ENCODE results near the gene PLCB2. TPM values are rescaled to one million over a fixed set of nuclear protein-coding genes. Genes with fewer than 3 reads are reported as not detected.

Gene PLCB2, protein sequence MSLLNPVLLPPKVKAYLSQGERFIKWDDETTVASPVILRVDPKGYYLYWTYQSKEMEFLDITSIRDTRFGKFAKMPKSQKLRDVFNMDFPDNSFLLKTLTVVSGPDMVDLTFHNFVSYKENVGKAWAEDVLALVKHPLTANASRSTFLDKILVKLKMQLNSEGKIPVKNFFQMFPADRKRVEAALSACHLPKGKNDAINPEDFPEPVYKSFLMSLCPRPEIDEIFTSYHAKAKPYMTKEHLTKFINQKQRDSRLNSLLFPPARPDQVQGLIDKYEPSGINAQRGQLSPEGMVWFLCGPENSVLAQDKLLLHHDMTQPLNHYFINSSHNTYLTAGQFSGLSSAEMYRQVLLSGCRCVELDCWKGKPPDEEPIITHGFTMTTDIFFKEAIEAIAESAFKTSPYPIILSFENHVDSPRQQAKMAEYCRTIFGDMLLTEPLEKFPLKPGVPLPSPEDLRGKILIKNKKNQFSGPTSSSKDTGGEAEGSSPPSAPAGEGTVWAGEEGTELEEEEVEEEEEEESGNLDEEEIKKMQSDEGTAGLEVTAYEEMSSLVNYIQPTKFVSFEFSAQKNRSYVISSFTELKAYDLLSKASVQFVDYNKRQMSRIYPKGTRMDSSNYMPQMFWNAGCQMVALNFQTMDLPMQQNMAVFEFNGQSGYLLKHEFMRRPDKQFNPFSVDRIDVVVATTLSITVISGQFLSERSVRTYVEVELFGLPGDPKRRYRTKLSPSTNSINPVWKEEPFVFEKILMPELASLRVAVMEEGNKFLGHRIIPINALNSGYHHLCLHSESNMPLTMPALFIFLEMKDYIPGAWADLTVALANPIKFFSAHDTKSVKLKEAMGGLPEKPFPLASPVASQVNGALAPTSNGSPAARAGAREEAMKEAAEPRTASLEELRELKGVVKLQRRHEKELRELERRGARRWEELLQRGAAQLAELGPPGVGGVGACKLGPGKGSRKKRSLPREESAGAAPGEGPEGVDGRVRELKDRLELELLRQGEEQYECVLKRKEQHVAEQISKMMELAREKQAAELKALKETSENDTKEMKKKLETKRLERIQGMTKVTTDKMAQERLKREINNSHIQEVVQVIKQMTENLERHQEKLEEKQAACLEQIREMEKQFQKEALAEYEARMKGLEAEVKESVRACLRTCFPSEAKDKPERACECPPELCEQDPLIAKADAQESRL
- 3.5 TPM in 1 of 2 replicates, not detected in the other for polyA plus RNA-seq

GRCh38 chr15:40307421-40308211, at the start of gene PLCB2:
PLCB2 (minus strand) TSS chr15:40307935; CDS start chr15:40307672, 263 bp downstream.

GRCh38 chr15:40340740-40341400, 33.1 kb upstream of the PLCB2 start, which contains the start of gene CCDC9B:
CCDC9B (minus strand) TSS chr15:40340939; CDS start chr15:40340819, 120 bp downstream.

GRCh38 chr15:40323239-40323952, 15.7 kb upstream of the PLCB2 start, which contains the start of gene INAFM2:
INAFM2 (plus strand) TSS chr15:40323692; CDS start chr15:40324056, 364 bp downstream.

GRCh38 chr15:40282869-40283614, 24.7 kb downstream of the PLCB2 start, which contains the start of gene ANKRD63:
ANKRD63 (minus strand) TSS chr15:40283064; CDS start chr15:40282586, 478 bp downstream.

DNA sequence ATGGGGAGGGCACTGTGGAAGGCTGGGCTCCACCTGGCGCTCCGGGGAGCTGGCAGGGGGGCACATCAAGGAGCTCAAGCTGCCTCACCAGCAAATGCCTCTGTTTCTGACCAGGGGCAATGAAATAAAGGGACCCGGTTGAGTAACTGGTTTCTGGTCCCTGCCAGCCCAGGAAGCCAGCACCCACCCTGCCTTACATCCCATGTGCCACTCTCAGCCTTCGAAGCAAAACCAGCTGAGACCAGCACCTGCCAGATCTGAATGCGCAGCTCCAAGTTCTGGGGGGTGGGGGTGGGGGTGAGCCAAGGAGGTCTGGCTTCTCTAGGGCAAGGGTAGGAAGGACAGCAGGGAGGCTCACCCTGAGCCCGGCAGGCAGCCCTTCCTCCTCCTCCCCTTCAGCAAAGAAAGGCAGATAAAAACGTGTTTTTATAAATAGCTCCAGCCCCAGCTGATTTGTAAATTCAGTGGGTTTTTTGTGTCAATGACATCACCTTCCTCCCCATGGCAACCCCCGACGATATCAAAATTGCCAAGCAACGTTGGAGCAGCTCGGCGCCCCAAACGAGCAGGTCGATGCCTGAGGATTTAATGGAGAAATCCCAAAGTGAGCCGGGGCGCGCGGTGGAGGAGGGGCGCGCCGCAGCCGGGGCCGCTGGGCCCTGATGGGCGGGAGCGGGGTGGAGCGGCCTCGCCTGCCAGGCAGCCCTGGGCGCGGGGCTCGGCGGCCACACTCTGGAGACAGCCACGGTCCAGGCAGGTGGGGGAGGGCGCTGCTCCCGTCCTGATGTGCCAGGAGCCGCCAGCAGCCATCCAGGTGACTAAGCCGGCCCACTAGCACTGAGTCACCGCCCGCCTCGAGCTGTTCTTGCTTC, 69.0 kb downstream of the PLCB2 start, which contains the start of gene PAK6:
Gene PAK6 (plus strand): TSS at position 532 of the 872 bp plus-strand sequence. CDS start 25,723 bp downstream, outside the sequence.

Other genes starting within 250 kb of the PLCB2 start
- not detected in 2 replicates for gene BMF, start 199.1 kb downstream of the PLCB2 start, polyA plus RNA-seq
- gene BUB1B, start 146.9 kb downstream of the PLCB2 start, polyA plus RNA-seq, result 1.5 TPM in 1 of 2 replicates, not detected in the other
- 1.1 TPM in 1 of 2 replicates, not detected in the other for gene PAK6, start 68.9 kb downstream of the PLCB2 start, polyA plus RNA-seq
- not detected in 2 replicates for gene ANKRD63, start 24.9 kb downstream of the PLCB2 start, polyA plus RNA-seq
- 0.76 and 8.2 TPM in 2 replicates for gene INAFM2, start 15.8 kb upstream of the PLCB2 start, polyA plus RNA-seq
- 0.11 and 0.14 TPM in 2 replicates for gene CCDC9B, start 33.0 kb upstream of the PLCB2 start, polyA plus RNA-seq
- not detected in 2 replicates for gene PHGR1, start 43.1 kb upstream of the PLCB2 start, polyA plus RNA-seq
- 12.3 and 15.7 TPM in 2 replicates for gene DISP2, start 50.3 kb upstream of the PLCB2 start, polyA plus RNA-seq
- 9.6 and 11.4 TPM in 2 replicates for gene KNSTRN, start 74.8 kb upstream of the PLCB2 start, polyA plus RNA-seq
- gene IVD, start 97.9 kb upstream of the PLCB2 start, polyA plus RNA-seq, result 2.9 and 9.9 TPM in 2 replicates
- 0.38 and 0.83 TPM in 2 replicates for gene BAHD1, start 133.0 kb upstream of the PLCB2 start, polyA plus RNA-seq
- gene CHST14, start 163.0 kb upstream of the PLCB2 start, polyA plus RNA-seq, result not detected in 2 replicates